ENCODE results near the gene BLVRB.

DNA sequence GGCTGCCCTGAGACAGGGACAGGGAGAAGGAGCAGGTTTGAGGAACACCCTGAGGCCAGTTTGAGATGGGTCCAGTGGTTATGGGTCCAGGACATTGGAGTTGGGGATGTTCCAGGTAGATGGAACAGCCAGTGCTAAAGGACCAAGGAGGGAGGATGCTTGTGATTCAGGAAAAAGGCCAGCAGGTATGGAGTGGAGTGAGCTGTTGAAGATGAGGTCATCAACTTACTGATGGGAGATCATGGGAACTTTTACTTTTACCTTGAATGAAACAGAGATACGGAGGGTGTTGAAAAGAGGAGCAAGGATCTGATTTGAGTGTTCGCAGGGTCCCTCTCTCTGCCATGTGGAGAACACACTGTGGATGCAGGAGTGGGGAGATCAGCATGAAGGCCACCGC is 26.7 kb upstream of the BLVRB start:
- TF ChIP-seq, protein P1, sequence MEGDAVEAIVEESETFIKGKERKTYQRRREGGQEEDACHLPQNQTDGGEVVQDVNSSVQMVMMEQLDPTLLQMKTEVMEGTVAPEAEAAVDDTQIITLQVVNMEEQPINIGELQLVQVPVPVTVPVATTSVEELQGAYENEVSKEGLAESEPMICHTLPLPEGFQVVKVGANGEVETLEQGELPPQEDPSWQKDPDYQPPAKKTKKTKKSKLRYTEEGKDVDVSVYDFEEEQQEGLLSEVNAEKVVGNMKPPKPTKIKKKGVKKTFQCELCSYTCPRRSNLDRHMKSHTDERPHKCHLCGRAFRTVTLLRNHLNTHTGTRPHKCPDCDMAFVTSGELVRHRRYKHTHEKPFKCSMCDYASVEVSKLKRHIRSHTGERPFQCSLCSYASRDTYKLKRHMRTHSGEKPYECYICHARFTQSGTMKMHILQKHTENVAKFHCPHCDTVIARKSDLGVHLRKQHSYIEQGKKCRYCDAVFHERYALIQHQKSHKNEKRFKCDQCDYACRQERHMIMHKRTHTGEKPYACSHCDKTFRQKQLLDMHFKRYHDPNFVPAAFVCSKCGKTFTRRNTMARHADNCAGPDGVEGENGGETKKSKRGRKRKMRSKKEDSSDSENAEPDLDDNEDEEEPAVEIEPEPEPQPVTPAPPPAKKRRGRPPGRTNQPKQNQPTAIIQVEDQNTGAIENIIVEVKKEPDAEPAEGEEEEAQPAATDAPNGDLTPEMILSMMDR (conservative IDR thresholded peaks at IDR 0.05; ENCODE audit: low read depth, low read length), result no peak
- no peak for TF ChIP-seq EZH2 (IDR thresholded peaks at IDR 0.05; ENCODE audit: low read length, unreplicated experiment)

Measured in PC-3 (cell line).